22Rv1 (cell line): ENCODE results near the gene CCDC183.

Experiments used
- CTCF ChIP-seq: fragments of 450-650 bp; IDR thresholded peaks from 2 replicates; pipeline ENCODE4 v1.5.1; 2017; ENCODE audit warnings: mild to moderate bottlenecking
- ZFX ChIP-seq: fragments of 450-650 bp; IDR thresholded peaks from 2 replicates; pipeline ENCODE4 v1.6.1; 2017; ENCODE audit warnings: antibody characterized with exemption, borderline replicate concordance

DNA sequence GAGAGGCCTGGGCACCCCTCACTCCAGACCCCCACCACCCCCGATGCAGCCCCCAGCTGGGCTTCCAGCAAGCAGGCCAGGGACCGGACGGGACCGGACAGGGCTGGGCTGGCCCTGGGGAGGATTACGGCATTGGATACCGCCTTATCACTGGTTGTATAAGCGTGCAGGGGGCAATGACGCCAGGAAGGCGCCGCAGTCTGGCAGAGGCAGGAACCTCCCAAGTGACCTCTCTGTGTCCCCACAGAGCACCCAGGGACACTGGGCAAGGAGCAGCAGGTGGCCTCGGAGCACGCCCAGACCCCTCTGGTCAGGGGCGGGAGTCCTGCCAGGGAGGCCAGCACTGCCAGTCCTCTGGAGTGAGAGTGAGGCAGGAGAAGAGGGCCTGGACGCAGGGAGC, 31.1 kb upstream of the CCDC183 start:
- TF ChIP-seq CTCF (no peak), ZFX (no peak)
